Right lobe of liver (tissue), 6 donors: ENCODE measurements around the gene VPS18. TPM values are rescaled to one million over a fixed set of nuclear protein-coding genes. Genes with fewer than 3 reads are reported as not detected.

Experiments used
- ATAC-seq, 4 donors: fragments of 200-7000 bp; cut with Tn5 transposase; one replicate each; pipeline ENCODE4 v1.9.1; 2020; ENCODE audit warnings: mild to moderate bottlenecking in 4 of 4, moderate library complexity in 4 of 4
- DNase-seq, 3 donors: peaks; one replicate each; pipeline ENCODE4 v3.0.0-alpha.2; 2020
- H3K27ac ChIP-seq, 3 donors: fragments of 200-600 bp; one replicate each; pipeline ENCODE4 v1.8.0; 2022
- H3K27me3 ChIP-seq, 2 donors: fragments of 200-600 bp; one replicate each; pipeline ENCODE4 v1.8.0; 2022
- H3K36me3 ChIP-seq, 4 donors: fragments of 200-600 bp; sonication (generic) in 1 of 4; one replicate each; pipeline versions ENCODE4 v1.5.1 to v1.8.0; 2017 to 2022; ENCODE audit warnings: control low read depth in 1 of 4
- H3K4me1 ChIP-seq, 4 donors: fragments of 200-600 bp; sonication (generic) in 1 of 4; one replicate each; pipeline versions ENCODE4 v1.5.1 to v1.8.0; 2017 to 2022; ENCODE audit warnings: control low read depth in 1 of 4
- H3K4me3 ChIP-seq, 3 donors: fragments of 200-600 bp; one replicate each; pipeline ENCODE4 v1.8.0; 2022
- H3K9me3 ChIP-seq, 4 donors: fragments of 200-600 bp; sonication (generic) in 1 of 4; one replicate each; pipeline versions ENCODE4 v1.5.1 to v1.8.0; 2017 to 2022; ENCODE audit warnings: control low read depth in 1 of 4
- POLR2A ChIP-seq: fragments of 450-650 bp; IDR thresholded peaks from one replicate; pipeline ENCODE4 v1.6.1; 2017; ENCODE audit warnings: antibody characterized with exemption, mild to moderate bottlenecking
- WGBS: methylation state at CpG from one replicate; pipeline ENCODE4 v1.1.6; 2018; ENCODE audit warnings: low coverage, low lambda C conversion rate; ENCODE audit not compliant: insufficient coverage; ENCODE audit errors: missing lambda C conversion rate; 5-methylcytosine and 5-hydroxymethylcytosine counted together
- intact Hi-C, 2 donors: fragments of 100-400 bp; cut with DNase I; formaldehyde crosslinking; loops; one replicate each; pipeline versions ENCODE4 v1.11.2 to v1.14.1; 2022
- total RNA-seq, 6 experiments: library from RNA; depleted of rRNA in 2 of 6; stranded (reverse); fragments of >200 nt in 2 of 6; fragmentation: NEBNext Ultra II Directional in 3 of 6; extraction: Animal tissue kit (Norgen Biotek cat#: 25700) in 3 of 6; gene quantifications; one replicate each; pipeline versions ENCODE4 v1.1.0 to v1.2.4, GENCODE V29; 2016 to 2023
- TF ChIP-seq, protein P1 (sequence below), 4 donors: fragments of 200-600 bp in 3 of 4; fragments of 450-650 bp in 1 of 4; IDR thresholded peaks; one replicate each; pipeline versions ENCODE4 v1.5.1 to v1.8.0; 2016 to 2022; ENCODE audit warnings: antibody characterized with exemption in 4 of 4, mild to moderate bottlenecking in 2 of 4
- donor health status: DM: no; HTN: yes; CAD: no.
- donor health status: DM: no; HTN: no; CAD: no.
- donor health status: DM: no; HTN: no; CAD: no.
- donor health status: DM: no; HTN: yes; CAD: no.
- donor health status: DM: no; HTN: yes; CAD: no.

VPS18 gene
- total RNA-seq, 6 experiments from 2014 or later, result 8.4 to 24.7 (median 12.9) TPM

GRCh38 chr15:40881351-40881750, 12.9 kb upstream of the VPS18 start:
- Histone ChIP-seq H3K36me3 (no peaks in the 10 kb centered on the region), H3K4me3 (no peak overlapping the region), H3K27me3 (no peaks in the 10 kb centered on the region), H3K9me3 (no peaks in the 10 kb centered on the region), H3K4me1 (no peaks in the 10 kb centered on the region), H3K27ac (no peak overlapping the region)
- DNase-seq (no peak), ATAC-seq (no peak)
- no peak for TF ChIP-seq POLR2A
- intact Hi-C loops, result no loop called here
- 92% methylated on average over 5 of the region's 6 CpGs for WGBS

DNA sequence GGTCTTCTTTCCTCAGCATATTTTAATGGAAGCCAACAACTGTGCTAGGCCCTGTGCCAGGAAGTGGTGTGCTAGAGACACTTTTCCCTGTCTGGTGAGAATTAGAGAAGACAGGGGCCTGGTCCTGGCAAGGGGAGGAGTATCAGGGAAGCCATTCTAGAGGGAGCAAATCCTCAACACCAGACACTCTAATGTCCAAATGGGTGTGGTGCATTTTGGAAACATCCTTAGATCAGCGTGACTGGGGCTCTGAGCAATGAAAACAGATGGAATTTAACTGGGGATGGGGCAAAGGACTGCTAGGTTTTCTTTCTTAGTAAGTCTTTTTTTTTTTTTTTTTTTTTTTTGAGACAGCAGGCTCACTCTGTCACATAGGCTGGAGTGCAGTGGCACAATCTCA, 7.7 kb upstream of the VPS18 start:
- Histone ChIP-seq H3K4me3 (no peak overlapping the region), H3K36me3 (no peaks in the 10 kb centered on the region), H3K9me3 (no peaks in the 10 kb centered on the region), H3K27me3 (no peaks in the 10 kb centered on the region), H3K27ac (no peak overlapping the region), H3K4me1 (no peaks in the 10 kb centered on the region)
- TF ChIP-seq, protein P1, sequence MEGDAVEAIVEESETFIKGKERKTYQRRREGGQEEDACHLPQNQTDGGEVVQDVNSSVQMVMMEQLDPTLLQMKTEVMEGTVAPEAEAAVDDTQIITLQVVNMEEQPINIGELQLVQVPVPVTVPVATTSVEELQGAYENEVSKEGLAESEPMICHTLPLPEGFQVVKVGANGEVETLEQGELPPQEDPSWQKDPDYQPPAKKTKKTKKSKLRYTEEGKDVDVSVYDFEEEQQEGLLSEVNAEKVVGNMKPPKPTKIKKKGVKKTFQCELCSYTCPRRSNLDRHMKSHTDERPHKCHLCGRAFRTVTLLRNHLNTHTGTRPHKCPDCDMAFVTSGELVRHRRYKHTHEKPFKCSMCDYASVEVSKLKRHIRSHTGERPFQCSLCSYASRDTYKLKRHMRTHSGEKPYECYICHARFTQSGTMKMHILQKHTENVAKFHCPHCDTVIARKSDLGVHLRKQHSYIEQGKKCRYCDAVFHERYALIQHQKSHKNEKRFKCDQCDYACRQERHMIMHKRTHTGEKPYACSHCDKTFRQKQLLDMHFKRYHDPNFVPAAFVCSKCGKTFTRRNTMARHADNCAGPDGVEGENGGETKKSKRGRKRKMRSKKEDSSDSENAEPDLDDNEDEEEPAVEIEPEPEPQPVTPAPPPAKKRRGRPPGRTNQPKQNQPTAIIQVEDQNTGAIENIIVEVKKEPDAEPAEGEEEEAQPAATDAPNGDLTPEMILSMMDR (IDR thresholded peaks at IDR 0.05), result no peak
- TF ChIP-seq POLR2A, result no peak
- ATAC-seq (no peak), DNase-seq (no peak)
- intact Hi-C loops, result no loop called here
- 80% methylated on average over 1 of the region's 1 CpG for WGBS

- no peaks in the 10 kb centered on the region for H3K27me3 ChIP-seq
- intact Hi-C loops, result no loop called here
- no peak overlapping the region for H3K4me3 ChIP-seq
- no peaks in the 10 kb centered on the region for H3K36me3 ChIP-seq
- no peak for ATAC-seq
- H3K4me1 ChIP-seq, result peaks cover 0 to 9% (median 0%) of the 10 kb centered on the region in 4 donors
- no peaks in the 10 kb centered on the region for H3K9me3 ChIP-seq
- no peak for TF ChIP-seq POLR2A
- TF ChIP-seq, protein P1 (IDR thresholded peaks at IDR 0.05), result no peak
- no peak for DNase-seq
- no peak overlapping the region for H3K27ac ChIP-seq
Measured at GRCh38 chr15:40889112-40889511, 5.1 kb upstream of the VPS18 start.

DNA sequence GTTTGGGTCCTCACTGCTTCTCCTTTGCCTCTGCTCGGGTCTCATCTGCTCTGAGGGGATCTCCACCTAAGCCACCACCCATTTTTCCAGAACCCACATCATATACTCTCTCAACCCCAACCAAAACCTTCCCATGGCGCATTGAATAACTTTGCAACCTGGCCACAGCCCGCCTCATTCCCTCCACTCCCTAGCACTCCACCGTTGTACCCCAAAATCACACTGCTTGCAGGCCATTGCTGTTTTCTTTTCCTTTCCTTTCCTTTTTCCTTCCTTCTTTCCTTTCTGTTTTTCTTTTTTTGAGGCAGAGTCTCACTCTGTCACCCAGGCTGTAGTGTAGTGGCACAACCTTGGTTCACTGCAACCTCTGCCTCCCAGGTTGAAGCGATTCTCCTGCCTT, 3.1 kb upstream of the VPS18 start:
- TF ChIP-seq, protein P1 (IDR thresholded peaks at IDR 0.05), result no peak
- no peak for TF ChIP-seq POLR2A
- intact Hi-C loops, result loop anchor here in 1 of 2 donors (5.0 kb wide), 1 partner anchor 34 kb away; no protein-coding TSS in a partner anchor
- H3K36me3 ChIP-seq, result peaks cover 0 to 4% (median 0%) of the 10 kb centered on the region in 4 donors
- WGBS, result 81% methylated on average over 5 of the region's 5 CpGs
- H3K27ac ChIP-seq, result no peak overlapping the region
- no peaks in the 10 kb centered on the region for H3K27me3 ChIP-seq
- no peaks in the 10 kb centered on the region for H3K9me3 ChIP-seq
- DNase-seq (no peak), ATAC-seq (no peak)
- peaks cover 0 to 18% (median 6%) of the 10 kb centered on the region in 4 donors for H3K4me1 ChIP-seq
- no peak overlapping the region for H3K4me3 ChIP-seq

- H3K36me3 ChIP-seq, result peaks cover 0 to 11% (median 0%) of the 10 kb centered on the region in 4 donors
- H3K4me1 ChIP-seq, result peaks cover 0 to 18% (median 6%) of the 10 kb centered on the region in 4 donors
- DNase-seq, result no peak
- H3K27ac ChIP-seq, result no peak overlapping the region
- peak; percentile 34 to 45 (median 38) for ATAC-seq
- TF ChIP-seq POLR2A, result no peak
- TF ChIP-seq, protein P1 (IDR thresholded peaks at IDR 0.05), result peak; percentile 65 to 83 (median 79)
- no peaks in the 10 kb centered on the region for H3K9me3 ChIP-seq
- no peak overlapping the region for H3K4me3 ChIP-seq
- intact Hi-C loops, result loop anchor here in 1 of 2 donors (5.0 kb wide), 1 partner anchor 35 kb away; no protein-coding TSS in a partner anchor
- H3K27me3 ChIP-seq, result no peaks in the 10 kb centered on the region
- 4% methylated on average over 4 of the region's 4 CpGs for WGBS
Measured at GRCh38 chr15:40891810-40892446, 2.3 kb upstream of the VPS18 start.
